Adrenal gland (tissue), 12 donors: ENCODE measurements around the gene LPP. TPM values are rescaled to one million over a fixed set of nuclear protein-coding genes. Genes with fewer than 3 reads are reported as not detected.
"Not testable (repeated sequence)": the region's sequence is repeated elsewhere in the genome, so short reads cannot be mapped to it uniquely, and the experiment has no call there.

Experiments
- DNase-seq, 7 donors: peaks; one replicate each; pipeline ENCODE4 v3.0.0-alpha.2; 2019 to 2020
- H3K27ac ChIP-seq, 5 donors: fragments of 200-600 bp; sonication (generic) in 4 of 5; 1 replicate in 3 of 5; 2 replicates in 2 of 5; pipeline versions ENCODE4 v1.5.1 to v1.8.0; 2016 to 2020; ENCODE audit warnings: mild to moderate bottlenecking in 1 of 5
- H3K27me3 ChIP-seq: fragments of 200-600 bp; 2 replicates; pipeline ENCODE4 v1.8.0; 2021
- H3K36me3 ChIP-seq, 2 donors: fragments of 200-600 bp; replicated peaks in 1 of 2; 1 replicate in 1 of 2; 2 replicates in 1 of 2; pipeline versions ENCODE4 v1.5.1 to v1.8.0; 2018 to 2022
- H3K4me1 ChIP-seq, 2 donors: fragments of 200-600 bp; replicated peaks in 1 of 2; 1 replicate in 1 of 2; 2 replicates in 1 of 2; pipeline versions ENCODE4 v1.5.1 to v1.8.0; 2018 to 2021
- H3K4me3 ChIP-seq, 4 donors: fragments of 200-600 bp; sonication (generic) in 3 of 4; one replicate each; pipeline ENCODE4 v1.5.1; 2016 to 2018
- H3K9me3 ChIP-seq, 3 donors: fragments of 200-600 bp; sonication (generic) in 1 of 3; replicated peaks in 1 of 3; 1 replicate in 2 of 3; 2 replicates in 1 of 3; pipeline versions ENCODE4 v1.5.1 to v1.8.0; 2016 to 2021
- POLR2A ChIP-seq, 2 donors: fragments of 450-650 bp; IDR thresholded peaks; one replicate each; pipeline ENCODE4 v1.6.1; 2017; ENCODE audit warnings: antibody characterized with exemption in 2 of 2, mild to moderate bottlenecking in 2 of 2, moderate library complexity in 1 of 2
- WGBS, 4 donors: extraction: QIAGEN DNeasy Blood & Tissue Kit in 2 of 4; methylation state at CpG; one replicate each; pipeline versions ENCODE4 v1.1.5 to v1.1.7; 2013 to 2017; 5-methylcytosine and 5-hydroxymethylcytosine counted together
- intact Hi-C, 2 donors: fragments of 100-400 bp; cut with DNase I; formaldehyde crosslinking; loops; one replicate each; pipeline versions ENCODE4 v1.14.1 to v1.15.0; 2022 to 2023
- polyA plus RNA-seq, 3 donors: library from polyadenylated mRNA; stranded (reverse); fragments of 200-250 nt in 2 of 3; fragments of 350-450 nt in 1 of 3; fragmentation: Illumina TruSeq in 1 of 3; extraction: RNeasy Lipid Tissue Mini Kit (QIAGEN cat#74804) in 1 of 3; gene quantifications; one replicate each; pipeline ENCODE4 v1.2.3, GENCODE V29; 2013 to 2014
- total RNA-seq, 9 donors: library from RNA; depleted of rRNA in 4 of 9; stranded (reverse); fragments of >200 nt in 4 of 9; fragments of 120-200 nt in 1 of 9; fragmentation: NEBNext Ultra II Directional in 1 of 9; extraction: Animal tissue kit (Norgen Biotek cat#: 25700) in 1 of 9; gene quantifications; one replicate each; pipeline versions ENCODE4 v1.1.0 to v1.2.4, GENCODE V29; 2013 to 2023
- TF ChIP-seq, protein P1 (sequence below), 6 experiments: fragments of 450-650 bp in 4 of 6; fragments of 200-600 bp in 2 of 6; sonication (generic) in 1 of 6; IDR thresholded peaks; 1 replicate in 5 of 6; 2 replicates in 1 of 6; pipeline versions ENCODE4 v1.5.1 to v1.8.0; 2016 to 2021; ENCODE audit warnings: antibody characterized with exemption in 6 of 6, mild to moderate bottlenecking in 2 of 6, moderate library complexity in 1 of 6
- donor health status: healthy with polysubstance abuse.
- donor health status: Bipolar disorder and iron deficiency.
- donor health status: DM: yes; HTN: yes; CAD: no.
- donor health status: DM: no; HTN: no; CAD: no.
- donor health status: DM: no; HTN: no; CAD: no.
- donor health status: DM: yes; HTN: yes; CAD: no.

LPP gene
- total and polyA plus RNA-seq, 12 donors = 7.0 to 170 (median 101) TPM

DNA sequence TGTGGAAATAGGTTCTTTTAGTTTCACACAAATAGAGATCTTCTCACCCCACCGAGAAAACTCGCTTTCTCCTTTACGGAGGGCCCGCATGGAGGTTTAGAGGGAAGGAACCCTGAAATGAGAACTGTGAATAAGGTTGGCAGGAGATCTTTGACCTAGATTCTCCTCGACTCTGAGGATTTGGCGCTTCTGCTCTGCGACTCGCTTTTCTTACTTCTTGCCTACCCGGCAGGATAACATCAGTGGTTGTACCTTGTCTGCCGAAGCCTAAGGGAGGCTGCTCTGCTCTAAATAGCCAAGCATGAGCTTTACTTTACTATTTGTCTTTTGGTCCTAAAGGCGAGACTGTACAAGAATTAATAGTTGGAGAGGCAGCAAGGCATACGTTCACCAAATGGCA, 544.5 kb downstream of the LPP start:
- H3K4me3 ChIP-seq = no peak overlapping the region
- no peak for DNase-seq
- no peaks in the 10 kb centered on the region for H3K36me3 ChIP-seq
- H3K4me1 ChIP-seq = peaks cover 0 to 15% of the 10 kb centered on the region in 2 donors
- H3K27me3 ChIP-seq = no peaks in the 10 kb centered on the region
- H3K27ac ChIP-seq = no peak overlapping the region
- TF ChIP-seq, protein P1, sequence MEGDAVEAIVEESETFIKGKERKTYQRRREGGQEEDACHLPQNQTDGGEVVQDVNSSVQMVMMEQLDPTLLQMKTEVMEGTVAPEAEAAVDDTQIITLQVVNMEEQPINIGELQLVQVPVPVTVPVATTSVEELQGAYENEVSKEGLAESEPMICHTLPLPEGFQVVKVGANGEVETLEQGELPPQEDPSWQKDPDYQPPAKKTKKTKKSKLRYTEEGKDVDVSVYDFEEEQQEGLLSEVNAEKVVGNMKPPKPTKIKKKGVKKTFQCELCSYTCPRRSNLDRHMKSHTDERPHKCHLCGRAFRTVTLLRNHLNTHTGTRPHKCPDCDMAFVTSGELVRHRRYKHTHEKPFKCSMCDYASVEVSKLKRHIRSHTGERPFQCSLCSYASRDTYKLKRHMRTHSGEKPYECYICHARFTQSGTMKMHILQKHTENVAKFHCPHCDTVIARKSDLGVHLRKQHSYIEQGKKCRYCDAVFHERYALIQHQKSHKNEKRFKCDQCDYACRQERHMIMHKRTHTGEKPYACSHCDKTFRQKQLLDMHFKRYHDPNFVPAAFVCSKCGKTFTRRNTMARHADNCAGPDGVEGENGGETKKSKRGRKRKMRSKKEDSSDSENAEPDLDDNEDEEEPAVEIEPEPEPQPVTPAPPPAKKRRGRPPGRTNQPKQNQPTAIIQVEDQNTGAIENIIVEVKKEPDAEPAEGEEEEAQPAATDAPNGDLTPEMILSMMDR (IDR thresholded peaks at IDR 0.05) = no peak
- intact Hi-C loops = no loop called here
- H3K9me3 ChIP-seq = no peaks in the 10 kb centered on the region
- 91 to 96% (median 94%) methylated on average over 12 of the region's 12 CpGs for WGBS, 4 donors

DNA sequence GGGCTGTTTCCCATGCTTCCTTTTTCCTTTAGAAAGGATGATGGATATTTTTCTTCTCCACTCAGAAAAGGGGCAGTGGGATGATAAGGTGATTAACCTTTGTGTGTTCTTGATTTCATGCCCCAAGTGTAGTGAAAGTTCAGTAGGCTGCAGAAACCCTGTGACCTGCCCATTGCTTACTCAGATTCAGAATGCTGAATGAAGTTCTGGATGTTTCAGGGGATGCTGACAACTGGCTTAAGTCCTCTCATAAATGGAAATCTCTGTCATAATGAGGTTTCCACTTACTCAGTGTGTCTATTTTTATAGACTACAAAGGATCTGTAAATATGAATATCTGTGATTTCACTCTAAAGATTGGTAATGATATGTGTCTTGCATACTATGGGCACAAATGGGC, 546.5 kb downstream of the LPP start:
- no peak for DNase-seq
- Histone ChIP-seq H3K27ac (no peak overlapping the region), H3K9me3 (no peaks in the 10 kb centered on the region), H3K4me1 (peaks cover 0 to 17% of the 10 kb centered on the region in 2 donors), H3K27me3 (no peaks in the 10 kb centered on the region), H3K36me3 (no peaks in the 10 kb centered on the region), H3K4me3 (no peak overlapping the region)
- intact Hi-C loops = no loop called here
- TF ChIP-seq, protein P1 (IDR thresholded peaks at IDR 0.05) = no peak
- TF ChIP-seq POLR2A (IDR thresholded peaks at IDR 0.05) = no peak

DNA sequence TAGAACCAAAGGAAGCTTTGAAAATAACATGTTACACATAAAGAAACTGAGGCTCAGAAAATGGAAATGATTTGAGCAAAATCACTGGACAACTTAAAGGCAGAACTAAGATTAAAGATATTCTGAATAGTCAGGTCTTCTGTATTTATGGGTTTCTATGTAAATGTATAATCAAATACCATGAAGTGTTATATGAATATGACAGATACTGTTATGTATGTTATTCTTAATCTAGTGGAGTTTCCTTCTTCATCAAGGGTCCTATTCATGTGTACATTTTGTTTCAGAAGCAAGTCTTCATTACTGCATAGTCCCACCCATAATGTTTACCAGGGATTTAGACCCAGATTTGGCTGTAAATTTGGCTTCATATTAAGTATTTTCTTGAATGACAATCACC, 547.0 kb downstream of the LPP start:
- TF ChIP-seq, protein P1 (IDR thresholded peaks at IDR 0.05) = no peak
- no peak for TF ChIP-seq POLR2A (IDR thresholded peaks at IDR 0.05)
- Histone ChIP-seq H3K36me3 (no peaks in the 10 kb centered on the region), H3K4me3 (no peak overlapping the region), H3K27me3 (no peaks in the 10 kb centered on the region), H3K27ac (no peak overlapping the region), H3K9me3 (no peaks in the 10 kb centered on the region), H3K4me1 (peaks cover 0 to 17% of the 10 kb centered on the region in 2 donors)
- intact Hi-C loops = no loop called here
- DNase-seq = no peak

DNA sequence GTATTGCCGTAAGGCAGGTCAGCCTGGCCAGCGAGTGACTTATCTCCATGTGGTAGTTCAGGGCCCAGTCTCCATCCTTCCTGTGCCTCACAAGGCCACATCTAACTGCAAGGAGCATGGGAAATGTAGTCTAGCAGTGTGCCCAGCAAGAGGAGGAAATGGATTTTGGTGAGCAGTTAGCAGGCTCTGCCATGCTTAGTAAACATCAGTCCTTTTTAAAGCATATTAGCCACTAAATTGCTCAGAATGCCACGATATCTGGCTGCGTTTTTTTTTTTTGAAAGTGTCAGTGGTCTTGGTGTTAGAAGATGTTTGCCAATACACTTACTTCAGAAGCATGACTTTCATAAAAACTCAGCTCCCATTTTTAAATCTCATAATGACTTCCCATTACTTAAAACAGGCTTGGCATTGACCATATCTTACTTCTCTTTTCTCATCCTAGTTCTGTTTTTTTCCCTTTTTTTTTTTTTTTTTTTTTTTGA, 547.6 kb downstream of the LPP start:
- H3K27ac ChIP-seq = peak overlapping the region in 2 of 5 donors; percentile 15 to 58

DNA sequence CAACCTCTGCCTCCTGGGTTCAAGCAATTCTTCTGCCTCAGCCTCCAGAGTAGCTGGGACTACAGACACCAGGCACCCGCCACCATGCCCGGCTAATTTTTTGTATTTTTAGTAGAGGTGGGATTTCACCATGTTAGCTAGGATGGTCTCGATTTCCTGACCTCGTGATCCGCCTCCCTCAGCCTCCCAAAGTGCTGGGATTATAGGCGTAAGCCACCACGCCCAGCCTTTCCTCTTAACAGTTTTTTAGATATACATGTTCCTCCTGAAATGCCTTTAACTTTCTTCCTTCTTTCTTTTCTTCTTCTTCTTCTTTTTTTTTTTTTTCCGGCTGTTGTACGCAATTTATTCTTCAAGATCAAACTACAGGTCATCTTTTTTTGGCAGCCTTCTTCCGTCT, 548.1 kb downstream of the LPP start:
- H3K27me3 ChIP-seq, intact Hi-C loops, H3K4me3 ChIP-seq, H3K36me3 ChIP-seq, DNase-seq, H3K9me3 ChIP-seq: not testable (repeated sequence)
- WGBS, 4 donors = 79 to 88% (median 79%) methylated on average over 10 of the region's 10 CpGs
- peak overlapping the region in 1 of 5 donors; percentile 50 for H3K27ac ChIP-seq
- H3K4me1 ChIP-seq = peaks cover 0 to 28% of the 10 kb centered on the region in 2 donors

More for the DNA sequence above, 547.6 kb downstream of the LPP start:
- 58 to 74% (median 62%) methylated on average over 4 of the region's 4 CpGs for WGBS, 4 donors
- intact Hi-C loops = no loop called here
- no peaks in the 10 kb centered on the region for H3K36me3 ChIP-seq
- no peaks in the 10 kb centered on the region for H3K27me3 ChIP-seq
- TF ChIP-seq, protein P1 (IDR thresholded peaks at IDR 0.05) = no peak
- TF ChIP-seq POLR2A (IDR thresholded peaks at IDR 0.05) = no peak
- no peak overlapping the region for H3K4me3 ChIP-seq
- peak in 3 of 7 donors; percentile 26 to 41 (median 32) for DNase-seq
- peaks cover 0 to 23% of the 10 kb centered on the region in 2 donors for H3K4me1 ChIP-seq
- H3K9me3 ChIP-seq = no peaks in the 10 kb centered on the region
